DMS 273 (cell line): ENCODE data around the gene ADAR.

ENCODE experiments used
- DNase-seq: peaks from one replicate; lab custom pipeline; 2025; ENCODE audit not compliant: unreplicated experiment; lab: John Stamatoyannopoulos, UW

Gene ADAR

DNA sequence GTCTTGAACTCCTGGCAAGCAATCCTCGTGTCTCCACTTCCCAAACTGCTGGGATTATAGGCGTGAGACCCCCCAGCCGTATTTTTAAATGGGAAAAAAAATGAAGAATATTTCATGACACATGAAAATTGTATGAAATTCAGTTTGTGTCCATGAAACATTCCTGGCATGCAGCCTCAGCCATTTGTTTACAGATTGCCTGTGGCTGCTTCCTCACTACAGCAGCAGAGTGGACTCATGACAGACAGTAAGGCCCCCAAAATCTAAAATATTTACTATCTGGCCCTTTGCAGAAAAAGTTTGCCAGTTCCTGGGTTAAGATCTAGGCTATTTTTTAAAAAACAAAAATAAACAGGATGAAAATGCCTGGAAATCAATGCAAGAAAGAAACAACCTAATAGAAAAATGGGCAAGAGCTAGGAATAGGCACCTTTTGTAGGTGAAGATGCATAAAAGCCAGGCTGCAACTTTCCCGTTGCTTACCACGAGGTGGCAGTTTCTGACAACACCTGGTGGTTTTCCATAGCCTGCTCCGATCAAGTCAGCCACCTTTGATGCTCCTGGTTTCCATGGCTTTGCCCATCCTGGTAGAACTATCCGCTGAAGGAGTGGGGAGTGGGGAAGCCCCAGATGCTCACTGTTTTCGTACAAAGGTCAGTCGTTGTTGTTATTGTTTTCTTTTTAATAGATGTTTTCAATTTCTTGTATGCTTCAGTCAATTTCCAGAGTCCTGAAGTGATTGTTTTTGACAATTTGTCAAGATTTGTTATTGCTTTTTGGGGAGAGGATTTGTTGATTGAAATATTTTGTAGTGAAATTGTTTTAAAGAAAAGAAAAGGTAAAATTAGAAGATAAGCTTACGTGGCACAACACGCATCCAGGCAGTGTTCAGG lies 73.8 kb downstream of the ADAR start:
- DNase-seq: peak; percentile 72
